Endothelial cell of umbilical vein (primary cell): Measurements from ENCODE around the gene SEMA4B. TPM values are rescaled to one million over a fixed set of nuclear protein-coding genes. Genes with fewer than 3 reads are reported as not detected.

ENCODE experiments used
- BruUV-seq: library from RNA; stranded (reverse); fragments of 400-500 nt; replicated peaks from 2 replicates; lab custom pipeline; 2021; lab: Mats Ljungman, UMichigan
- CTCF ChIA-PET: fragments of 300-600, 350-600 bp; sonication (Branson Sonifier 250); formaldehyde crosslinking; loops from one replicate; lab custom pipeline; 2021; ENCODE audit warnings: antibody characterized with exemption, inconsistent platforms; lab: Charles Lee
- POLR2A ChIA-PET: fragments of 300-600, 350-600 bp; sonication (Branson Sonifier 250); formaldehyde crosslinking; loops from one replicate; lab custom pipeline; 2021; ENCODE audit warnings: antibody characterized with exemption, inconsistent platforms; lab: Charles Lee
- DNase-seq: peaks from one replicate; pipeline ENCODE4 v3.0.0-alpha.2; 2011; ENCODE audit warnings: low read depth, low spot score
- FAIRE-seq: peaks from 2 replicates; lab custom pipeline; 2011; peaks lifted over from hg19 to GRCh38; lab: Jason Lieb, UNC
- H2AFZ ChIP-seq: 2 replicates; pipeline ENCODE4 v1.6.0; 2012; ENCODE audit warnings: low read depth, low read length, control low read depth, inconsistent platforms
- H3K27ac ChIP-seq: 2 replicates; pipeline ENCODE4 v1.5.1; 2011; ENCODE audit warnings: low read depth, mild to moderate bottlenecking, control low read depth, low read length, moderate library complexity; ENCODE audit not compliant: insufficient read depth
- H3K27me3 ChIP-seq, 2 experiments: 2 replicates each; pipeline versions ENCODE4 v1.6.0 to v1.6.1; 2011; ENCODE audit warnings: low read length in 2 of 2, mixed read lengths in 1 of 2; ENCODE audit not compliant: control insufficient read depth in 2 of 2, insufficient read depth in 2 of 2
- H3K36me3 ChIP-seq, 2 experiments: 2 replicates in 1 of 2; 3 replicates in 1 of 2; pipeline ENCODE4 v1.5.1; 2011; ENCODE audit warnings: low read length in 2 of 2, mild to moderate bottlenecking in 1 of 2, moderate library complexity in 1 of 2; ENCODE audit not compliant: control insufficient read depth in 2 of 2, insufficient read depth in 2 of 2; ENCODE audit errors: extremely low read depth in 1 of 2
- H3K4me1 ChIP-seq: 3 replicates; pipeline ENCODE4 v1.5.1; 2011; ENCODE audit warnings: mild to moderate bottlenecking, low read length; ENCODE audit not compliant: control insufficient read depth, insufficient read depth; ENCODE audit errors: extremely low read depth
- H3K4me2 ChIP-seq: 2 replicates; pipeline ENCODE4 v1.6.1; 2011; ENCODE audit warnings: low read length, control low read depth, mixed read lengths; ENCODE audit not compliant: insufficient read depth
- H3K4me3 ChIP-seq, 3 experiments: fragments of 200-600 bp in 1 of 3; sonication (generic), shearing (Covaris generic) in 1 of 3; replicated peaks in 1 of 3; 2 replicates each; pipeline ENCODE4 v1.5.1; 2011 to 2016; ENCODE audit warnings: control low read depth in 3 of 3, low read length in 3 of 3, mild to moderate bottlenecking in 2 of 3, inconsistent platforms in 1 of 3, low read depth in 1 of 3, moderate library complexity in 1 of 3; ENCODE audit not compliant: insufficient read depth in 1 of 3
- H3K79me2 ChIP-seq: 2 replicates; pipeline ENCODE4 v1.6.0; 2012; ENCODE audit warnings: low read length, inconsistent platforms; ENCODE audit not compliant: control insufficient read depth, insufficient read depth
- H3K9ac ChIP-seq: replicated peaks from 2 replicates; pipeline ENCODE3; 2011; ENCODE audit warnings: low read length, control low read depth; ENCODE audit not compliant: insufficient read depth; ENCODE audit errors: extremely low read depth
- H3K9me1 ChIP-seq: replicated peaks from 3 replicates; pipeline ENCODE4 v1.6.0; 2011; ENCODE audit warnings: mild to moderate bottlenecking, low read length; ENCODE audit not compliant: control insufficient read depth, insufficient read depth; ENCODE audit errors: extremely low read depth
- H3K9me3 ChIP-seq: replicated peaks from 2 replicates; pipeline ENCODE4 v1.5.1; 2012; ENCODE audit warnings: low read length, inconsistent platforms; ENCODE audit not compliant: control insufficient read depth, insufficient read depth
- H4K20me1 ChIP-seq: replicated peaks from 2 replicates; pipeline ENCODE3; 2011; ENCODE audit warnings: mild to moderate bottlenecking, low read length; ENCODE audit not compliant: control insufficient read depth, insufficient read depth; ENCODE audit errors: extremely low read depth
- CTCF ChIP-seq, 2 donors: IDR thresholded peaks; 1 replicate in 1 of 2; 2 replicates in 1 of 2; pipeline ENCODE4 v1.5.1; 2011; ENCODE audit warnings: low read length in 2 of 2, mild to moderate bottlenecking in 2 of 2, moderate library complexity in 2 of 2, control low read depth in 1 of 2, inconsistent platforms in 1 of 2, low read depth in 1 of 2; ENCODE audit not compliant: insufficient read depth in 1 of 2; ENCODE audit errors: extremely low read depth in 1 of 2
- FOS ChIP-seq: IDR thresholded peaks from 2 replicates; pipeline ENCODE4 v1.6.1; 2011; ENCODE audit warnings: mild to moderate bottlenecking, low read length, moderate library complexity, borderline replicate concordance; ENCODE audit not compliant: insufficient read depth
- GATA2 ChIP-seq: IDR thresholded peaks from 2 replicates; pipeline ENCODE4 v1.7.0; 2011; ENCODE audit warnings: low read depth, mild to moderate bottlenecking, moderate library complexity, mixed read lengths, low read length; ENCODE audit not compliant: insufficient read length, insufficient read depth
- MAX ChIP-seq: IDR thresholded peaks from 2 replicates; pipeline ENCODE4 v1.6.1; 2011; ENCODE audit not compliant: insufficient read depth, insufficient read length
- MYC ChIP-seq: IDR thresholded peaks from one replicate; pipeline ENCODE4 v1.6.1; 2011; ENCODE audit warnings: mild to moderate bottlenecking, low read depth, low read length
- POLR2AphosphoS5 ChIP-seq: IDR thresholded peaks from 2 replicates; pipeline ENCODE4 v1.6.1; 2012; ENCODE audit warnings: low read depth, mild to moderate bottlenecking, control low read depth, low read length, moderate library complexity; ENCODE audit not compliant: insufficient read depth
- dilution Hi-C: fragments of 300-500 bp; cut with MboI; formaldehyde crosslinking; loops from one replicate; pipeline ENCODE4 v1.15.0; 2019; ENCODE audit warnings: low sequenced_read_pairs; ENCODE audit not compliant: extremely low pct_ligation_motif_present
- intact Hi-C: fragments of 100-400 bp; cut with micrococcal nuclease; formaldehyde crosslinking; loops from one replicate; pipeline ENCODE4 v1.10.0; 2022
- polyA plus RNA-seq, 4 experiments: library from polyadenylated mRNA; depleted of rRNA in 3 of 4; stranded (reverse) in 3 of 4; unstranded in 1 of 4; fragments of >200 nt; gene quantifications; 2 replicates each; pipeline versions ENCODE4 v1.2.1 to v1.2.3, GENCODE V29; 2011 to 2012; ENCODE audit warnings: missing spikeins in 1 of 4
- total RNA-seq: library from RNA; stranded (reverse); gene quantifications from 2 replicates; pipeline ENCODE4 v1.2.3, GENCODE V29; 2021

Gene SEMA4B
- total and polyA plus RNA-seq, 2 donors (not counting 3 experiments of a cell fraction or from before 2014, with no cell fraction given) = 6.1 to 7.1 TPM

- FAIRE-seq (no peak), DNase-seq (no peak)
- Histone ChIP-seq H3K9me3 (no peaks in the 10 kb centered on the region), H3K27ac (no peak overlapping the region), H3K9me1 (no peaks in the 10 kb centered on the region), H3K79me2 (no peaks in the 10 kb centered on the region), H2AFZ (no peak overlapping the region), H3K36me3 (no peaks in the 10 kb centered on the region), H3K4me3 (no peak overlapping the region), H3K9ac (no peak overlapping the region), H4K20me1 (no peaks in the 10 kb centered on the region), H3K4me1 (no peaks in the 10 kb centered on the region), H3K27me3 (no peaks in the 10 kb centered on the region), H3K4me2 (no peak overlapping the region)
- TF ChIP-seq POLR2AphosphoS5 (no peak), MYC (no peak), GATA2 (no peak), MAX (no peak), FOS (no peak), CTCF (IDR thresholded peaks at IDR 0.05; ENCODE audit: extremely low read depth in 1 of 2, insufficient read depth in 1 of 2, low read depth in 1 of 2, low read length in 2 of 2) (no peak)
- ChIA-PET POLR2A (no interaction called here), CTCF (interaction anchor here (1.1 to 4.4 kb wide), 2 partner anchors 14 to 15 kb away, joined by 3 to 34 read pairs; partner anchors contain the start of gene SEMA4B)
- dilution Hi-C loops (loop anchor here (10.0 kb wide), 1 partner anchor 73 kb away; no protein-coding TSS in a partner anchor), intact Hi-C loops (loop anchor here (10.0 kb wide), 1 partner anchor 323 kb away; the partner anchor contains the start of gene AP3S2)
- no TSS peak for BruUV-seq
Measured at GRCh38 chr15:90217671-90218394, 16.7 kb downstream of the SEMA4B start.
